Stimulated activated naive CD8-positive, alpha-beta T cell treated with anti-CD3 and anti-CD28 coated beads, Interleukin-15, amount 100 ng/mL, for 72 hours (primary cell): ENCODE measurements around the gene FAM13C.

Experiments used
- ATAC-seq: fragments of 150-1000 bp; cut with Tn5 transposase; 2 replicates; pipeline ENCODE4 v1.10.0; 2021; ENCODE audit warnings: mild to moderate bottlenecking, moderate library complexity
- DNase-seq, 2 donors: peaks; one replicate each; pipeline ENCODE4 v3.0.0; 2021 to 2022
- H3K27ac Mint-ChIP-seq, 2 donors: one replicate each; pipeline ENCODE4 v1.8.0; 2022; ENCODE audit warnings: mild to moderate bottlenecking in 2 of 2, mixed read lengths in 2 of 2, moderate library complexity in 2 of 2
- H3K27me3 Mint-ChIP-seq: one replicate; pipeline ENCODE4 v1.8.0; 2022; ENCODE audit warnings: mixed read lengths
- H3K4me1 Mint-ChIP-seq: one replicate; pipeline ENCODE4 v1.8.0; 2022; ENCODE audit warnings: mild to moderate bottlenecking, mixed read lengths
- H3K4me3 Mint-ChIP-seq, 2 donors: one replicate each; pipeline ENCODE4 v1.8.0; 2022; ENCODE audit warnings: mild to moderate bottlenecking in 2 of 2, mixed read lengths in 2 of 2, moderate library complexity in 1 of 2
- H3K9me3 Mint-ChIP-seq, 2 donors: one replicate each; pipeline ENCODE4 v1.8.0; 2022; ENCODE audit warnings: mixed read lengths in 2 of 2

FAM13C gene

GRCh38 chr10:59222788-59223187 is 139.6 kb downstream of the FAM13C start:
- no peak for ATAC-seq
- Mint-ChIP-seq H3K27ac (no peak overlapping the region), H3K4me3 (no peak overlapping the region), H3K4me1 (no peaks in the 10 kb centered on the region), H3K27me3 (no peaks in the 10 kb centered on the region), H3K9me3 (no peaks in the 10 kb centered on the region)
- DNase-seq: no peak

- no peaks in the 10 kb centered on the region for H3K4me1 Mint-ChIP-seq
- H3K27me3 Mint-ChIP-seq: no peaks in the 10 kb centered on the region
Measured at GRCh38 chr10:59216178-59216869, 146.0 kb downstream of the FAM13C start.

GRCh38 chr10:59214160-59214559 is 148.2 kb downstream of the FAM13C start:
- H3K27me3 Mint-ChIP-seq: no peaks in the 10 kb centered on the region
- no peak for ATAC-seq
- no peaks in the 10 kb centered on the region for H3K9me3 Mint-ChIP-seq
- H3K27ac Mint-ChIP-seq: no peak overlapping the region
- H3K4me1 Mint-ChIP-seq: no peaks in the 10 kb centered on the region
- DNase-seq: no peak
- H3K4me3 Mint-ChIP-seq: no peak overlapping the region

More at GRCh38 chr10:59216178-59216869, 146.0 kb downstream of the FAM13C start:
- ATAC-seq: no peak
- no peak overlapping the region for H3K27ac Mint-ChIP-seq
- no peaks in the 10 kb centered on the region for H3K9me3 Mint-ChIP-seq
- DNase-seq: no peak
- H3K4me3 Mint-ChIP-seq: no peak overlapping the region

DNA sequence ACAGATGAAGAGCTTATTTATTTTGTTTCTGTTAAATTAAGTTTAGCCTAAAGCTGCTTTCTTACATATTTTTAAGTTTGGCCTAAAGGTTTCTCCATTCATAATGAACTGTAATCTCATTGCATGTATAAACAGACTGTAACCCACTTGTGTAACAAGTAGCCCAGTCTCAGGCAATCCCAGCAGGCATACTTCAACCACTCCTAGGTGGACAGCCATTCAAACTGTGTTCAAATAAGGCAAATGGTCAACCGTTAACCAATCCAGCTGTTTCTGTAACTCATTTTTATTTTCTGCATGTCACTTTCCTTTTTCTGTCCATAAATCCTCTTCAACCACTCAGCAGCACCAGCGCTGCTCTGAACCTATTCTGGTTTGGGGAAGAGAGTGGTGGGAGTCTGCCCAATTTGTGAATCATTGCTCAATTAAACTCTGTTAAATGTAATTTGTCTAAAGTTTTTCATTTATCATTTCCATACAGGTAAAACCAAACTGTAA is 150.0 kb downstream of the FAM13C start:
- Mint-ChIP-seq H3K27ac (no peak overlapping the region), H3K4me1 (no peaks in the 10 kb centered on the region), H3K27me3 (no peaks in the 10 kb centered on the region), H3K4me3 (no peak overlapping the region), H3K9me3 (peaks cover 0 to 4% of the 10 kb centered on the region in 2 donors)
- ATAC-seq: no peak
- DNase-seq: no peak

- H3K9me3 Mint-ChIP-seq: peaks cover under 1 to 9% of the 10 kb centered on the region in 2 donors
- ATAC-seq (no peak), DNase-seq (no peak)
- H3K4me3 Mint-ChIP-seq: no peak overlapping the region
- no peak overlapping the region for H3K27ac Mint-ChIP-seq
- H3K4me1 Mint-ChIP-seq: no peaks in the 10 kb centered on the region
- no peaks in the 10 kb centered on the region for H3K27me3 Mint-ChIP-seq
Measured at GRCh38 chr10:59206204-59206720, 156.1 kb downstream of the FAM13C start.
